ENCODE measurements around the gene MEGF6. TPM values are rescaled to one million over a fixed set of nuclear protein-coding genes. Genes with fewer than 3 reads are reported as not detected.

MEGF6 gene
- total and polyA plus RNA-seq, 9 of the 15 experiments (the other 6 are each of a cell fraction or from before 2014, with no cell fraction given) = 0.03 to 1.7 (median 0.24) TPM; not detected in 3

DNA sequence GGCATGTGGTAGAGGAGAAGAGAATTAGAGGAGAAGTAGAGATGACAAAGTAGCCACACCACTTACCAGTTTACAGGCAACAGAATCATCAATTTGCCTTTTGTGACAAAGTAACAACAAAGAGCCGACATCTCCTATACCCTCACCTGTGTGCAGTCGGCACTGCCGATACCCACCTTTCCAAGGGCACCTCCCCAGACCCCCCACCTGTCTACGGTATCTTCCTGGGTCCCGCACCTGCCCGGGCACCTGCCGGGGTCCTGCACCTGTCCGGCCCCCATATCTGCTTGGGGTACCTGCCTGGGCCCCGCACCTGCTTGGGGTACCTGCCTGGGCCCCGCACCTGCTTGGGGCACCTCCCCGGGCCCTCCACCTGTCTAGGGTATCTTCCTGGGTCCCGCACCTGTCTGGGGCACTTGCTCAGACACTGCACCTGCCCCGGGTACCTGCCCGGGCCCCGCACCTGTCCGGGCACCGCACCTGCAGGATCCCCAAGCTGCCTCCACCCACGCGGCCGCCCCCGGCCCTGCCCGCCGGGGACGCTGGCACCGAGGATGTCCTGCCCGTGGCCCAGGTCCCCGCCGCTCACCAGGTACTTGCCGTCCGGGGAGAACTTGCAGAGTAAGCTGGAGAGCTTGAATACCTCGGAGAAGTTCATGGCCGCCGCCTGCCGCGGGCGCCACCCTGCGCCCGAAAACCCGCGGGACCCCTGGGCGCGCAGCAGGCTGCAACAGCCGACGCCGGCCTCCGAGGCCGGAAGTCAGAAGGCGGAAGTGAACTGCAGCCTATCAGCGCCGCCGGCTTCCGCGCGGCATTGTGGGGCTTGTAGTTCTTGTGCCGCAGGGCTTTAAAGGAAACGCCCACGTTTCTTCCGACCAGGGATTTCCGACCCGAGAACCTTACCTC, 38.3 kb upstream of the MEGF6 start, which contains the start of gene WRAP73:
WRAP73 (minus strand) TSS at position 762 of the 906 bp plus-strand sequence; CDS start at position 658, 104 bp downstream.
- peak; percentile 96 for ATAC-seq
- DNase-seq (ENCODE audit: extremely low read depth in 1 of 4, low spot score in 3 of 4) = peak; percentile 93 to 98 (median 94)
- peak within 1 kb of the TSS; percentile 70 for H3K4me3 ChIP-seq
- POLR2A ChIA-PET = interaction anchor here (0.6 to 0.8 kb wide), 3 partner anchors 23 to 140 kb away, joined by 3 read pairs; no protein-coding TSS in a partner anchor
- intact Hi-C loops (cut with micrococcal nuclease) (loop anchor here (1.0 kb wide), 1 partner anchor 251 kb away; the partner anchor contains the start of gene C1orf174), in situ Hi-C loops (cut with MboI) (no loop called here)
- H3K27ac ChIP-seq (ENCODE audit: extremely low read depth, low read depth, low read length) = peak within 1 kb of the TSS; percentile 29; the same call in 2 of the 3 replicates
- H3K27me3 ChIP-seq (ENCODE audit: control insufficient read depth in 2 of 2, insufficient read depth in 2 of 2, low read length in 2 of 2) = peaks cover 19 to 25% of the 10 kb centered on the region in 2 experiments; a peak in 4 of 5 replicates
- peak within 1 kb of the TSS; percentile 86 for H2AFZ ChIP-seq (ENCODE audit: low read depth, low read length)
- H3K9me3 ChIP-seq (replicated peaks; ENCODE audit: control insufficient read depth, insufficient read depth, low read depth, low read length) = no peaks in the 10 kb centered on the region
- peak within 1 kb of the TSS; percentile 66 to 94 for H3K9ac ChIP-seq (ENCODE audit: insufficient read depth in 1 of 2, low read depth in 2 of 2, low read length in 2 of 2)
- no peaks in the 10 kb centered on the region for H4K20me1 ChIP-seq (replicated peaks; ENCODE audit: control insufficient read depth, insufficient read depth, low read length)
- FAIRE-seq = peak; percentile 97
- H3K79me2 ChIP-seq (ENCODE audit: control insufficient read depth, insufficient read depth, low read length) = peaks cover 11% of the 10 kb centered on the region
- H3K4me1 ChIP-seq (replicated peaks in 1 of 2; ENCODE audit: control insufficient read depth in 2 of 2, insufficient read depth in 2 of 2, low read length in 2 of 2) = peaks cover 11 to 38% of the 10 kb centered on the region in 2 experiments
- H3K9me1 ChIP-seq (ENCODE audit: control insufficient read depth, insufficient read depth, low read length) = no peaks in the 10 kb centered on the region
- WGBS (ENCODE audit: insufficient coverage, low coverage, missing lambda C conversion rate) = 1% methylated on average over 56 of the region's 60 CpGs
- CTCF ChIA-PET (ENCODE audit: low intra/inter-chr PET ratio) = interaction anchor here (1.2 kb wide), 1 partner anchor 24 kb away, joined by 3 read pairs; no protein-coding TSS in a partner anchor
- peak within 1 kb of the TSS; percentile 84 for H3K4me2 ChIP-seq (ENCODE audit: insufficient read depth, low read length)
- BruUV-seq (replicated peaks) = no TSS peak
- peaks cover 32% of the 10 kb centered on the region; the same call in 2 of the 3 replicates for H3K36me3 ChIP-seq (ENCODE audit: control insufficient read depth, insufficient read depth, low read length)
- TF ChIP-seq GTF2A2 (tag; IDR thresholded peaks at IDR 0.05) (no peak), PHF20 (IDR thresholded peaks at IDR 0.05; ENCODE audit: partially characterized antibody) (peak; percentile 93), POU5F1 (IDR thresholded peaks at IDR 0.05; ENCODE audit: borderline replicate concordance, low read depth, low read length, partially characterized antibody) (no peak), NCOA4 (IDR thresholded peaks at IDR 0.05; ENCODE audit: partially characterized antibody) (no peak), ZEB2 (IDR thresholded peaks at IDR 0.05) (peak; percentile 82), ZNF699 (CRISPR knock-in tag; IDR thresholded peaks at IDR 0.05; ENCODE audit: insufficient replicate concordance) (no peak), CXXC5 (CRISPR knock-in tag; IDR thresholded peaks at IDR 0.05) (peak; percentile 88), ZNF717 (CRISPR knock-in tag; IDR thresholded peaks at IDR 0.05) (no peak), SAFB2 (IDR thresholded peaks at IDR 0.05; ENCODE audit: borderline replicate concordance, low read depth, low read length, severe bottlenecking) (no peak), ZFP30 (CRISPR knock-in tag; IDR thresholded peaks at IDR 0.05; ENCODE audit: borderline replicate concordance) (no peak)
- TF ChIP-seq, protein P1, sequence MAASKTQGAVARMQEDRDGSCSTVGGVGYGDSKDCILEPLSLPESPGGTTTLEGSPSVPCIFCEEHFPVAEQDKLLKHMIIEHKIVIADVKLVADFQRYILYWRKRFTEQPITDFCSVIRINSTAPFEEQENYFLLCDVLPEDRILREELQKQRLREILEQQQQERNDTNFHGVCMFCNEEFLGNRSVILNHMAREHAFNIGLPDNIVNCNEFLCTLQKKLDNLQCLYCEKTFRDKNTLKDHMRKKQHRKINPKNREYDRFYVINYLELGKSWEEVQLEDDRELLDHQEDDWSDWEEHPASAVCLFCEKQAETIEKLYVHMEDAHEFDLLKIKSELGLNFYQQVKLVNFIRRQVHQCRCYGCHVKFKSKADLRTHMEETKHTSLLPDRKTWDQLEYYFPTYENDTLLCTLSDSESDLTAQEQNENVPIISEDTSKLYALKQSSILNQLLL (CRISPR knock-in tag; IDR thresholded peaks at IDR 0.05; ENCODE audit: borderline replicate concordance) = no peak
- TF ChIP-seq, protein P2, sequence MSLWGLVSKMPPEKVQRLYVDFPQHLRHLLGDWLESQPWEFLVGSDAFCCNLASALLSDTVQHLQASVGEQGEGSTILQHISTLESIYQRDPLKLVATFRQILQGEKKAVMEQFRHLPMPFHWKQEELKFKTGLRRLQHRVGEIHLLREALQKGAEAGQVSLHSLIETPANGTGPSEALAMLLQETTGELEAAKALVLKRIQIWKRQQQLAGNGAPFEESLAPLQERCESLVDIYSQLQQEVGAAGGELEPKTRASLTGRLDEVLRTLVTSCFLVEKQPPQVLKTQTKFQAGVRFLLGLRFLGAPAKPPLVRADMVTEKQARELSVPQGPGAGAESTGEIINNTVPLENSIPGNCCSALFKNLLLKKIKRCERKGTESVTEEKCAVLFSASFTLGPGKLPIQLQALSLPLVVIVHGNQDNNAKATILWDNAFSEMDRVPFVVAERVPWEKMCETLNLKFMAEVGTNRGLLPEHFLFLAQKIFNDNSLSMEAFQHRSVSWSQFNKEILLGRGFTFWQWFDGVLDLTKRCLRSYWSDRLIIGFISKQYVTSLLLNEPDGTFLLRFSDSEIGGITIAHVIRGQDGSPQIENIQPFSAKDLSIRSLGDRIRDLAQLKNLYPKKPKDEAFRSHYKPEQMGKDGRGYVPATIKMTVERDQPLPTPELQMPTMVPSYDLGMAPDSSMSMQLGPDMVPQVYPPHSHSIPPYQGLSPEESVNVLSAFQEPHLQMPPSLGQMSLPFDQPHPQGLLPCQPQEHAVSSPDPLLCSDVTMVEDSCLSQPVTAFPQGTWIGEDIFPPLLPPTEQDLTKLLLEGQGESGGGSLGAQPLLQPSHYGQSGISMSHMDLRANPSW (CRISPR knock-in tag; IDR thresholded peaks at IDR 0.05) = no peak
- TF ChIP-seq, protein P3, sequence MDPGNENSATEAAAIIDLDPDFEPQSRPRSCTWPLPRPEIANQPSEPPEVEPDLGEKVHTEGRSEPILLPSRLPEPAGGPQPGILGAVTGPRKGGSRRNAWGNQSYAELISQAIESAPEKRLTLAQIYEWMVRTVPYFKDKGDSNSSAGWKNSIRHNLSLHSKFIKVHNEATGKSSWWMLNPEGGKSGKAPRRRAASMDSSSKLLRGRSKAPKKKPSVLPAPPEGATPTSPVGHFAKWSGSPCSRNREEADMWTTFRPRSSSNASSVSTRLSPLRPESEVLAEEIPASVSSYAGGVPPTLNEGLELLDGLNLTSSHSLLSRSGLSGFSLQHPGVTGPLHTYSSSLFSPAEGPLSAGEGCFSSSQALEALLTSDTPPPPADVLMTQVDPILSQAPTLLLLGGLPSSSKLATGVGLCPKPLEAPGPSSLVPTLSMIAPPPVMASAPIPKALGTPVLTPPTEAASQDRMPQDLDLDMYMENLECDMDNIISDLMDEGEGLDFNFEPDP (CRISPR knock-in tag; IDR thresholded peaks at IDR 0.05) = no peak
- TF ChIP-seq, protein P4, sequence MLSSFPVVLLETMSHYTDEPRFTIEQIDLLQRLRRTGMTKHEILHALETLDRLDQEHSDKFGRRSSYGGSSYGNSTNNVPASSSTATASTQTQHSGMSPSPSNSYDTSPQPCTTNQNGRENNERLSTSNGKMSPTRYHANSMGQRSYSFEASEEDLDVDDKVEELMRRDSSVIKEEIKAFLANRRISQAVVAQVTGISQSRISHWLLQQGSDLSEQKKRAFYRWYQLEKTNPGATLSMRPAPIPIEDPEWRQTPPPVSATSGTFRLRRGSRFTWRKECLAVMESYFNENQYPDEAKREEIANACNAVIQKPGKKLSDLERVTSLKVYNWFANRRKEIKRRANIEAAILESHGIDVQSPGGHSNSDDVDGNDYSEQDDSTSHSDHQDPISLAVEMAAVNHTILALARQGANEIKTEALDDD (IDR thresholded peaks at IDR 0.05) = no peak

Data from K562 (cell line).